ENCODE results near the gene FARP2. TPM values are rescaled to one million over a fixed set of nuclear protein-coding genes. Genes with fewer than 3 reads are reported as not detected.

The FARP2 gene
- total and polyA plus RNA-seq, 10 of the 15 experiments (the other 5 are each of a cell fraction or from before 2014, with no cell fraction given), result 5.5 to 67.5 (median 36.8) TPM

- BruUV-seq (replicated peaks), result no TSS peak
- POLR2A ChIA-PET, result no interaction called here
- Histone ChIP-seq H3K36me3 (ENCODE audit: control insufficient read depth in 2 of 2, insufficient read depth in 2 of 2, low read length in 1 of 2) (peaks cover 2 to 7% of the 10 kb centered on the region in 2 experiments; a peak in 3 of 4 replicates), H3K79me2 (ENCODE audit: control insufficient read depth, insufficient read depth, low read length) (peaks cover 18% of the 10 kb centered on the region), H3K9me3 (replicated peaks; ENCODE audit: control insufficient read depth, insufficient read depth, low read length) (no peaks in the 10 kb centered on the region), H3K4me1 (ENCODE audit: control insufficient read depth, insufficient read depth, low read length) (no peaks in the 10 kb centered on the region), H3K4me2 (ENCODE audit: control insufficient read depth, insufficient read depth) (no peak overlapping the region), H3K9ac (ENCODE audit: control insufficient read depth, insufficient read depth, low read length) (no peak overlapping the region), H3K4me3 (no peak overlapping the region), H4K20me1 (ENCODE audit: control insufficient read depth, insufficient read depth) (peaks cover 2% of the 10 kb centered on the region; the same call in 1 of the 2 replicates), H3K27me3 (replicated peaks in 1 of 2; ENCODE audit: control insufficient read depth in 2 of 2, insufficient read depth in 2 of 2, low read length in 1 of 2) (no peaks in the 10 kb centered on the region), H2AFZ (ENCODE audit: control insufficient read depth, low read depth, low read length) (no peak overlapping the region), H3K27ac (ENCODE audit: control insufficient read depth, insufficient read depth) (no peak overlapping the region)
- 97% methylated on average over 13 of the region's 17 CpGs for WGBS (ENCODE audit: insufficient coverage, insufficient replicate concordance, low lambda C conversion rate, missing lambda C conversion rate)
- CTCF ChIA-PET, result no interaction called here
- TF ChIP-seq JUNB (IDR thresholded peaks at IDR 0.05) (no peak), POLR2A (IDR thresholded peaks at IDR 0.05; ENCODE audit: low read depth, low read length) (peak; percentile 5; the same call in 1 of the 2 replicates), NR2F1 (conservative IDR thresholded peaks at IDR 0.05) (no peak), DPF2 (IDR thresholded peaks at IDR 0.05) (no peak), CBX3 (IDR thresholded peaks at IDR 0.05; ENCODE audit: borderline replicate concordance, low read depth) (no peak)
- in situ Hi-C loops (cut with MboI), result no loop called here
- no peak for DNase-seq (ENCODE audit: low read depth, low spot score)
- SMC1A ChIA-PET (ENCODE audit: uncharacterized antibody, unreplicated experiment), result no interaction called here
- ATAC-seq, result no peak
- FAIRE-seq, result no peak
- intact Hi-C loops (cut with micrococcal nuclease; ENCODE audit: unreplicated experiment), result no loop called here
- RAD21 ChIA-PET (ENCODE audit: unreplicated experiment), result no interaction called here
Measured at GRCh38 chr2:241501551-241501950, 145.5 kb downstream of the FARP2 start.

- FAIRE-seq (no peak), DNase-seq (ENCODE audit: low read depth, low spot score) (no peak), ATAC-seq (no peak)
- ChIA-PET RAD21 (ENCODE audit: unreplicated experiment) (no interaction called here), CTCF (no interaction called here), POLR2A (no interaction called here), SMC1A (ENCODE audit: uncharacterized antibody, unreplicated experiment) (no interaction called here)
- no peaks in the 10 kb centered on the region for H3K9me3 ChIP-seq (replicated peaks; ENCODE audit: control insufficient read depth, insufficient read depth, low read length)
- BruUV-seq (replicated peaks), result no TSS peak
- no peak overlapping the region for H2AFZ ChIP-seq (ENCODE audit: control insufficient read depth, low read depth, low read length)
- H3K27me3 ChIP-seq (replicated peaks in 1 of 2; ENCODE audit: control insufficient read depth in 2 of 2, insufficient read depth in 2 of 2, low read length in 1 of 2), result no peaks in the 10 kb centered on the region
- no peak overlapping the region for H3K4me3 ChIP-seq
- no peak overlapping the region for H3K9ac ChIP-seq (ENCODE audit: control insufficient read depth, insufficient read depth, low read length)
- no peak overlapping the region for H3K4me2 ChIP-seq (ENCODE audit: control insufficient read depth, insufficient read depth)
- peaks cover 25% of the 10 kb centered on the region for H3K79me2 ChIP-seq (ENCODE audit: control insufficient read depth, insufficient read depth, low read length)
- H3K4me1 ChIP-seq (ENCODE audit: control insufficient read depth, insufficient read depth, low read length), result peaks cover 7% of the 10 kb centered on the region
- TF ChIP-seq MXI1 (IDR thresholded peaks at IDR 0.05; ENCODE audit: low read depth, low read length), result no peak
- TF ChIP-seq ZNF217 (IDR thresholded peaks at IDR 0.05), result no peak
- TF ChIP-seq STAT1 (conservative IDR thresholded peaks at IDR 0.05), result no peak
- TF ChIP-seq SIX5 (IDR thresholded peaks at IDR 0.05; ENCODE audit: low read depth, low read length, severe bottlenecking), result no peak
- TF ChIP-seq BMI1 (IDR thresholded peaks at IDR 0.05; ENCODE audit: borderline replicate concordance), result no peak
- no peak for TF ChIP-seq CHD4 (IDR thresholded peaks at IDR 0.05)
- TF ChIP-seq CREB1 (IDR thresholded peaks at IDR 0.05; ENCODE audit: low read depth), result no peak
- TF ChIP-seq, protein P1, sequence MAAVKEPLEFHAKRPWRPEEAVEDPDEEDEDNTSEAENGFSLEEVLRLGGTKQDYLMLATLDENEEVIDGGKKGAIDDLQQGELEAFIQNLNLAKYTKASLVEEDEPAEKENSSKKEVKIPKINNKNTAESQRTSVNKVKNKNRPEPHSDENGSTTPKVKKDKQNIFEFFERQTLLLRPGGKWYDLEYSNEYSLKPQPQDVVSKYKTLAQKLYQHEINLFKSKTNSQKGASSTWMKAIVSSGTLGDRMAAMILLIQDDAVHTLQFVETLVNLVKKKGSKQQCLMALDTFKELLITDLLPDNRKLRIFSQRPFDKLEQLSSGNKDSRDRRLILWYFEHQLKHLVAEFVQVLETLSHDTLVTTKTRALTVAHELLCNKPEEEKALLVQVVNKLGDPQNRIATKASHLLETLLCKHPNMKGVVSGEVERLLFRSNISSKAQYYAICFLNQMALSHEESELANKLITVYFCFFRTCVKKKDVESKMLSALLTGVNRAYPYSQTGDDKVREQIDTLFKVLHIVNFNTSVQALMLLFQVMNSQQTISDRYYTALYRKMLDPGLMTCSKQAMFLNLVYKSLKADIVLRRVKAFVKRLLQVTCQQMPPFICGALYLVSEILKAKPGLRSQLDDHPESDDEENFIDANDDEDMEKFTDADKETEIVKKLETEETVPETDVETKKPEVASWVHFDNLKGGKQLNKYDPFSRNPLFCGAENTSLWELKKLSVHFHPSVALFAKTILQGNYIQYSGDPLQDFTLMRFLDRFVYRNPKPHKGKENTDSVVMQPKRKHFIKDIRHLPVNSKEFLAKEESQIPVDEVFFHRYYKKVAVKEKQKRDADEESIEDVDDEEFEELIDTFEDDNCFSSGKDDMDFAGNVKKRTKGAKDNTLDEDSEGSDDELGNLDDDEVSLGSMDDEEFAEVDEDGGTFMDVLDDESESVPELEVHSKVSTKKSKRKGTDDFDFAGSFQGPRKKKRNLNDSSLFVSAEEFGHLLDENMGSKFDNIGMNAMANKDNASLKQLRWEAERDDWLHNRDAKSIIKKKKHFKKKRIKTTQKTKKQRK (IDR thresholded peaks at IDR 0.05; ENCODE audit: low read depth, low read length), result no peak
- no peak for TF ChIP-seq EZH2 (IDR thresholded peaks at IDR 0.05; ENCODE audit: borderline replicate concordance, control insufficient read depth, low read depth, low read length)
- intact Hi-C loops (cut with micrococcal nuclease; ENCODE audit: unreplicated experiment), result no loop called here
- 96% methylated on average over 11 of the region's 11 CpGs for WGBS (ENCODE audit: insufficient coverage, insufficient replicate concordance, low lambda C conversion rate, missing lambda C conversion rate)
- H3K27ac ChIP-seq (ENCODE audit: control insufficient read depth, insufficient read depth), result no peak overlapping the region
- H3K36me3 ChIP-seq (ENCODE audit: control insufficient read depth in 2 of 2, insufficient read depth in 2 of 2, low read length in 1 of 2), result peaks cover 2 to 6% of the 10 kb centered on the region in 2 experiments; a peak in 3 of 4 replicates
- H4K20me1 ChIP-seq (ENCODE audit: control insufficient read depth, insufficient read depth), result peaks cover 2% of the 10 kb centered on the region; the same call in 1 of the 2 replicates
- in situ Hi-C loops (cut with MboI), result no loop called here
Measured at GRCh38 chr2:241502281-241502680, 146.2 kb downstream of the FARP2 start.

Data from GM12878 (cell line).